ENCODE results near the gene ARHGEF4. TPM values are rescaled to one million over a fixed set of nuclear protein-coding genes. Genes with fewer than 3 reads are reported as not detected.

ARHGEF4 gene
- total RNA-seq, 1 donor from 2014 or later = 43.2 TPM

DNA sequence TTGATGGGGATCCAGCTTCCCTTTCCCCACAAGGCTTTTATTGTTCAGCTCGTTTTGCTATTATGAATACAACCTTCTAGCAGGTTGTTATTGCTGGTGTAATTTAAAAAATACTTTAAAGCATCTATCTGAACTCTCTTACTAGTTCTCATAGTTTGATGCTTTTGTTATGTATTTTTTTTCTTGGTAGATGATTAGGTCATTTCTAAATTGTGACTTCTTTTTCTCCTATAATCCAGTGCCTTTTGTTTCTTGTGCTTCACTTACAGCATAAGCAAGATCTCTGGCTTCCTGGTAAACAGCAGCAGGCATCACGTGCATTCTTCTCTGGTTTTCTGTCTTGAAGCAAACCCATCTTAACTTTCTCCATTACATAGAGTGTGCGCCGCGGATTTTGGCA, 160.5 kb downstream of the ARHGEF4 start:
- DNase-seq (ENCODE audit: low spot score in 2 of 2) (no peak), FAIRE-seq (no peak)

DNA sequence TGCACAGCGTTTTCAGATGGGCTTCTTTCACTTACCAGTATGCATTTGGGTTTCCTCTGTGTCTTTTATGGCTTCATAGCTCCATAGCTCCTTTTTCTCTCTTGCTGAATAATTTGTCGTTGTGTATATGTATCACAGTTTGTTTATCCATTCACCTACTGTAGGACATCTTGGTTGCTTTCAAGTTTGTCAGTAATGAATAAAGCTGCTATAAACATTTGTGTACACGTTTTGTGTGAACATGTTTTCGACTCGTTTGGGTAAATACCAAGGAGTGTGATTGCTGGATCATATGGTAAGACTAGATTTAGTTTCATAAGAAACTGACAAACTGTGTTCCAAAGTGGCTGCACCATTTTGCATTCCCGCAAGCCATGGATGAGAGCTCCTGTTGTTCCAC, 161.8 kb downstream of the ARHGEF4 start:
- no peak for FAIRE-seq
- no peak for DNase-seq (ENCODE audit: low spot score in 2 of 2)

DNA sequence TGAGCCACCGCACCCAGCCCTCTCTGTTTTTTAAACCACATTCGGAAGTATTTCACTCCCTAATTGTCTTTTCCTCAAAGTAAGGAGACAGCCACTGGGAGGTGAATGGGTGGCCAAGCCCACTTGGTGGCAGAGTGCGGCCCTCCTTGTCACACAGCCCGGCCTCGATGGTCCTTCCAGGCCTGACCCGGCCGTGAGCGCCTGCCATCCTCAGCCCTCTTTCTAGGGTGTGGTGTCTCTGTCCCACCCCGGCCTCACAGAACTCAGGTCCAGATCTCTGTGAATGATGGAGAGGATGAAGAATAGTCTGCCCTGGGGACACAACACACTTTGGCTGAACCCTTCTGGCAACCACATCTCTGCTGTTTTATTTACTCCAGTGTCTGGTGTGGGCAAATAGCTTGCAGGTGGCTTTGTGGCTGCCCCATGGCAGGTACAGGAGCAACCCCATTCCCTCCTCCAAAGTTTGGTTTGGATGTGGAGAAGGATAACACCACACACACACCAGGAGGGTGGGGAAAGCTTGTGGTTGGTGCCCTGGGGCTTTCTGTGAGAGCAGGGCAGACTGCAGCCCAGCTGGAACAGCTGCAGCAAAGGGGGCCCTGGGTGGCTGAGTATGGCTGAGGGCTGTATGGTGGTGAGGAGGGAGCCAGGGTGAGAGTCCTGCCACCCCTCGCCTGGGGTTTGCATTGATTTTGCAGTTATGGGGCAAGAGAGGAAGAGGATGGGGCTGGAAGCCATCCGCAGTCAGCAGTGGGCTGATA, 167.9 kb downstream of the ARHGEF4 start:
- DNase-seq (ENCODE audit: low spot score in 2 of 2) = no peak
- no peak for FAIRE-seq

DNA sequence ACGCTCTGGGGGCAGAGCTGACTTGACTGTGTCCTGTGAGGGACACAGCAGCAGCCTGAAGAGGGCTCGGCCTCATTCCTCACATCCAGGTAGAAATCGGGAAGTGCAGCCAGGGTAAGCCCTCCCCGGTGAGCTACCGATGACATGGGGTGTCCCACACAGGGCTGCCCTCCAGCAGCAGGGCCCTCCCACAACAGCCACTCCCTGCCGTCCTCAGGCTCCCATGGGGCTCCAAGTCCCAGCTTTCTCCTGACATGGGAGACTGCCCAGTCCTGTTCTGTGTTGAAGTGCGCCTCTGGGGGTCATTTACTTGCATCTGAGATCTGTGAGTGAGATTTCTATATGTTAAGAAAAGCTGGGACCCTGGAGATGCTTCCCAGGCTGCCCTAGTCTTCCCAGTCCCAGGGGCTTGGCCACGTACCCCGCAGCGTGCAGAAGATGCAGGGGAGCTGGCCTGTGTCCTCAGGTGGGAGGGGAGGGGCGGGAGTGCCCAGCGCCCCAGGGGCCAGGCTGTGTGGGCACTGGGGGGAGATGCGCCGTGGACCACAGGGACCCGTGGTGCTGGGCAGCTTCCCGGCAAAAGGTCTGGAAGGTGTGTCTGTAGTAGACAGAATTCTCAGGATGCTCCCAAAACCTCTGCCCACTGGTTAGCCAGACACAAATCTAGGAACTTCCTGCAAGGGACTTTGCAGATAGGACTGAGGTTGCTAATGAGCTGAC, 168.7 kb downstream of the ARHGEF4 start:
- DNase-seq (ENCODE audit: low spot score in 2 of 2) (no peak), FAIRE-seq (no peak)

DNA sequence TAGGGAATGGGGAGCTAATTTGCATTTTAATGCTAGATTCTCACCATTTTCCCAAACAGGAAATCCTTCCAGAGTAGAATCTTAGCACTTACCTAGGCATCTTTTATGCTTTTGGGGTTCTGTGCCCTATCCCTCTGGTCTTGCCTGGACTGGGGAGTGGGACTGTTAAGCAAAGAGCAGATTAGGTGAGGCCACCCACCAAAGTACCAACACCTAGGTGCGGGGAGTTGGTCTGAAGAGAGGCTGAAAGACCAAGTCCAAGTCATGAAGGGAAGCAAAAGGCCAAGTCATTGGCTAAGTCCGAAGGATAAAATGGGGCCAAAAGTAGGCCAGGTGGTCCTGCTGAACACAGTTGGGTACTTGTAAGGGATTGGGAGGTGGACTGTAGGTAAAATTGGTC, 169.8 kb downstream of the ARHGEF4 start:
- FAIRE-seq (no peak), DNase-seq (ENCODE audit: low spot score in 2 of 2) (no peak)

DNA sequence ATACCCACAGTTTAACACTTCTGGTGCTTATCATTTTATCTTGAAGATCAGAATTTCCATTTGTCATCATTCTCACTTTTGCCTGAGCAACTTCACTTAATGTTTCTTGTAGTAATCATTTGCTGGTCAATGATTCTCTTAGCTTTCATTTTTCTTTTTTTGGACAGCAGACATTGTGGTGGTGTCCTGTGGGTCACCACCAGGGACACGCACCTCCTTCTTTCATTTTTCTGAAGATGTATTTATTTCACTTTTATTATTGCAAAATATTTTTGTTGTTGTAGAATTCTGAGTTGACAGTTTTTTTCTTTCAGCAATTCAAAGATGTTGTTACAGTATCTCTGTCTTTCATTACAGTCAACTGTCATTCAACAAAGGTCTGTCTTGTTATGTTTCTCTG, 172.3 kb downstream of the ARHGEF4 start:
- DNase-seq (ENCODE audit: low spot score in 2 of 2) = no peak
- FAIRE-seq = no peak

DNA sequence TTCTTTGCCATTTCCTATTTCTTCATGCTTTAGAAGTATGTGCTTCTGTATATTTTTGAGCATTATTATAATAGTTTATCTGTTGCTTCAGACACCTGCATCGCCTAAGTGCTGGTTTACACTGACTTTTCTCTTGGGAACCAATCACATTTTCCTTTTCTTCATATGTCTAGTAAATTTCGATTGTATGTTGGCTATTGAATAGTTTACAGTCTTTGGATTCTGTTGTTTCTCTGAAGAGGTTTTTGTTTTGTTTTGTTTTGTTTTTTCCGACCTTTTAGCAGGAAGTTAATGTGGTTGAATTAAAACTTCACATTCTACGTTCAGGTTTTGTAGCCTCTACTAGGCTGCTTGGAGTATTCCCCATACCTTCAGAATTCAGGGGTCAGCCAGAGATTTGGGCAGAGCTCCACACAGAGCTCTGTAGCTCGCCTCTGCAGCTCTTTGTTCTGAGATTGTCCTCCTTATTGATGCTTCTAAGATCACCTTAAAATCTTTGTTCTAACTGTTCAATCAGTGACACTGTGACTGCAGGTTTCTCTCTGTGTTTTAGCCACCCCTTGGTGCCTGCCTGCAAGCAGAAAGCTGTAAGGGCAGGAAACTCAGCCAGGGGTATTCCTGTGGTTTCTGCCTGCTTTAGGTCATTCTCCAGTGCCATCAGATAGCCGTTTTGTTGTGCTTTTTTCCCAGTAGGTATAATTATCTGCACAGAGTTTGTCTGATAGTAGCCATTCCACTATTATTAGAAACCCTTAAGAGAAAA, 173.2 kb downstream of the ARHGEF4 start:
- FAIRE-seq (no peak), DNase-seq (ENCODE audit: low spot score in 2 of 2) (no peak)

DNA sequence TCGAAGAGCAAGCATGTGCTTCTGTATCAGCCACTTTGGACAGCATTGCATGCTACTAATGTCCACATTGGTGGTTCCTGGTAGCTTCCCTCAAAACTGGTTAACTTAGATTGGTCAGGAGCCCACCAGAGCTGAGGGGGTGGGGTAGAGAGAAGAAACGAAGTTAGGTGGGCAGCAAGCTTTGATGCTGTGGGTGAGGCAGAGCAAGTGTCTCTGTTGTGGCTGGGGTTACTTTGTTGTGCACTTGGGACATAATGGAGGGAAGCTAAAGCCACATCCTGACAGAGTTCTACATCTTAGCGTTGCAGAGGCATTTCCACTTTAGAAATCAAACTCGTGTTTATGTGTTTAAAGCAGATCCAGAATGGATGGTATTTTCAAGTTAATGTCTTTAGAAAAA, 173.9 kb downstream of the ARHGEF4 start:
- DNase-seq (ENCODE audit: low spot score in 2 of 2) (no peak), FAIRE-seq (no peak)

DNA sequence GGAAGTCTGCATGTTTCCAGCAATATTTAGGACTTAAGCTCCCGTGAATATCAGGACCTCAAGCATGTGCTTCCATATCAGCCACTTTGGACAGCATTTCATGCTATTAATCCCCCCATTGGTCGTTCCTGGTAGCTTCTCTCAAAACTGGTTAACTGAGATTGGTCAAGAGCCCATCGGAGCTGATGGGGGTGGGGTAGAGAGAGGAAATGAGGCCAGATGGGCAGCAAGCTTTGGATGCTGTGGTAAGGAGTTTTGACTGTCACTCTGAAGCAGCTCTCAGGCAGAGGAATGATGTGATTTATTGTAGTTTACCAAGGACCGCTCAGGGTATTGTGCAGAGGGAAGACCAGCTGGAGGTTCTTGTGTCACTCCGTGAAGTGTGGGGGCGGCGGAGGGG, 174.8 kb downstream of the ARHGEF4 start:
- DNase-seq (ENCODE audit: low spot score in 2 of 2) = no peak
- no peak for FAIRE-seq

DNA sequence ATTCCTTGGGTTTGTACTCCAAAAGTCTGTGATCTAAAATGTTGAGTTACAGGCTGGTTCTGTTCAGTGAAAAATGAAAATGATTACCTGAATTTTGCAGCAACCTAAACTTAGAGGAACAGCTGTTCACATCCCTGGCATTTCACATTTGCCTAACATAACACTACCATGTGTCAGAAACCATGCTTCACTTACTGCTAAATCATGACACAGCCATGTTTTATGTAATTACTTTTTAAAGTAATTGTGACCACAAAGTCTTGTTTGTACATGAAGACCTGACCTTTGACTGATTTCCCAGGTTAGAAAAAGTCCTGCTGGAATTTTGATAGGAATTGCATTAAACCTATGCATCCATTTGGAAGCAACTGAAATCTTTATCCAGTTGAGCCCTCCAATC, 177.4 kb downstream of the ARHGEF4 start:
- FAIRE-seq (no peak), DNase-seq (ENCODE audit: low spot score in 2 of 2) (no peak)

DNA sequence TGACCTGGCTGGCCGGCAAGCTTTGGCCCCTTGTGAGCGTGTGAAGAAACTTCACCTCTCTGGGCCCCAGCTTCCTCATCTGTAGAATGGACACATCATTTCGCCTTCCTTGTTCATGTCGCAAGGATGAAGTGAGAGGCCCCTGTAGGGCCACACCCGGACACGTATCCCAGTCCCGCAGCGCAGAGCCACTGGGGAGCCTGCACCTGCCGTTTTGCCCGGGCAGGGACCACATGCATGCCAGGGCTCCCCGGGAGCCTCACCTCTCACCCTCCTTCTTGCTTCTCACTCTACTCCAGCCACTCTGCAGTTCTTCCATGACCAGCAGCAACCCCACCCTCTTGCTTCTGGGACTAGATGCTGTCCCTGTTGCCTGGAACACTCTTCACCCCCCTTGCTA, 179.1 kb downstream of the ARHGEF4 start:
- no peak for FAIRE-seq
- DNase-seq (ENCODE audit: low spot score in 2 of 2) = no peak

DNA sequence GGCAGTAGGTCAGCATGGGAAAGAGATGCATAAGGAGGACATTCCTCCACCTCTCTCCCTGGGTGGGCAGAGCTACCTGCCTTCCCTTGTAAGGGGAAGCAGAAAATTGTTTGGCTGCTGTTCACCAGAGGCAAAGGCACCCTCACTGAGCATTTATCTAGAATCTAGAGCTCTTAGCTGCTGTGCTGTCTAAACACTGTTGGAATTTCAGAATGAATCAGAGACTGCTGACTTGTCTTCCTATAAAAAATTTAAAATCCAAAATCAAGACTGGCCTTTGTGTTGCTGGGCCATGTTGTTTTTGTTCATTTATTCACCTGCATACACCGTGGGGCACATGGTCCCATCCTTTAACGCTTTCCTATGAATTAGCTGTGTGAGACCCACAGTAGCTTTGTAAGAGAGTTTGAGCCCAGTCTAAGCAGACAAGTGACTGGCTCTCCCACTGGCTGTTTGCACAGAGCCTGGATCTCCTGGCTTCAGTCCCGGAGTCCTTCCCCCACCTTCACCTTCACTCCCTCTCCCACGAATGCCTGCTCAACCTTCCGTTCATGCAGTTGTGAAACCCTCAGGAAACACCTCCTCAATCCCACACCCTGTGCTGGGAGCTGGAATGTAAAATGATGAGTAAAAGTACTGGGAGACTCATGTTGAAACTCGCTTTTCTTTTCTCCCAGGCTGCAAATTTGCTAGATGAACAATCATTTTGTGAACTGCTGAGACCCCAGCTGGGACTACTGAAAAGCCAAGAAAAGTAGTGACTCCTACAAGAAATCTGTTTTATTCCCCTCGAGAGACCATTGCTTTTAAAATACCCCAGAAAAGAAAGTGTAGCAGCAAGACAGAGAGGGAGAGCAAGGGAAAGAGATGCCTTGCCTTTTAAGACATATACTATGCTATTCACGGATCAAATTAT, 180.4 kb downstream of the ARHGEF4 start:
- DNase-seq (ENCODE audit: low spot score in 2 of 2) (no peak), FAIRE-seq (no peak)

DNA sequence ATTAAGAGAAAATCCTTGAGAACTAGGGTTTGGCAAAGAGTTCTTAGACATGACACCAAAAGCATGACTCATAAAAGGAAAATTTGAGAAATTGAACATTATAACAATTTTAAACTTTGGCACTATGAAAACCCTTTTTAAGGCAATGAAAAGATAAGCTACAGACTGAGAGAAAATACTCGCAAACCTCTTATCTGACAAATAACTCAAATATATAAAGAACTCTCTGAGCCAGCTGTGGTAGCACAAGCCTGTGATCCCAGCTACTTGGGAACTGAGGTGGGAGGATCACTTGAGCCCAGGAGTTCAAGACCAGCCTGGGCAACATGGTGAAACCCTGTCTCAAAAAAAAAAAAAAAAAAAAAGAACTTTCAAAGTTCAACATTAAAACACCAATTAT, 186.0 kb downstream of the ARHGEF4 start:
- no peak for DNase-seq (ENCODE audit: low spot score in 2 of 2)
- FAIRE-seq = no peak

DNA sequence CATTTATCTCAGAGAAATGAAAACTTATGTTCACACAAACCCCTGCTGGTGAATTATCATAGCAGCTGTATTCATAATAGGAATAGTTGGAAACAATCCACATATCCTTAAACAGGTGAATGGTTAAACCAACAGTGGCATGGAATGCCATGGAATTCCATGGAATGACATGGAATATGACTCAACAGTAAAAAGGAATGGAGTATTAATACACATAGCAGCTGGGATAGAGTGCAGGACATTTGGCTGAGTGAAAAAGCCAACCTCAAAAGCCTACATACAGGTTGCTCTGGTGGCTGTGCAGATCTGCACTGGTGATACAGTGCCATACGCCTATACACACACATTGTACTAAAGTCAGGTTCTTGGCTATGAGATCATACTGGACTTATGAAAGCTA, 187.0 kb downstream of the ARHGEF4 start:
- DNase-seq (ENCODE audit: low spot score in 2 of 2) (no peak), FAIRE-seq (no peak)

DNA sequence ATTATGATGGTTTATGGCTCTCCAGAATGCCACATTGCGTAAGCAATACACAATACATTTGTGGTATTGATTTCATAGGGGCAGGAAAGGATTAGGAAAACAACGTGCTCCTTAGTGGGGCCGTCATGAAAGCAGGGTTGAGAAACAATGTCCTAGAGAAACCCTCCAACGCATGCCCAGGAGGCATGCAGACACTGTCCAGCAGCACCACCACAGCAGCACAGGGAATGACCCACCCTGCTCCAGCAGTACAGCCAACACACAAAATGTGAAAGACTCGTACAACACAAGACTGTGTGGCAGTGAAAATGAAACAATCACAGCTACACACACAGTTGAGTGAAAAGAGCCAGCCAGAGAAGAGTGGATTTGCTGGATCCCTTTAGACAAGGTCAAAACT, 190.2 kb downstream of the ARHGEF4 start:
- no peak for FAIRE-seq
- DNase-seq (ENCODE audit: low spot score in 2 of 2) = no peak

DNA sequence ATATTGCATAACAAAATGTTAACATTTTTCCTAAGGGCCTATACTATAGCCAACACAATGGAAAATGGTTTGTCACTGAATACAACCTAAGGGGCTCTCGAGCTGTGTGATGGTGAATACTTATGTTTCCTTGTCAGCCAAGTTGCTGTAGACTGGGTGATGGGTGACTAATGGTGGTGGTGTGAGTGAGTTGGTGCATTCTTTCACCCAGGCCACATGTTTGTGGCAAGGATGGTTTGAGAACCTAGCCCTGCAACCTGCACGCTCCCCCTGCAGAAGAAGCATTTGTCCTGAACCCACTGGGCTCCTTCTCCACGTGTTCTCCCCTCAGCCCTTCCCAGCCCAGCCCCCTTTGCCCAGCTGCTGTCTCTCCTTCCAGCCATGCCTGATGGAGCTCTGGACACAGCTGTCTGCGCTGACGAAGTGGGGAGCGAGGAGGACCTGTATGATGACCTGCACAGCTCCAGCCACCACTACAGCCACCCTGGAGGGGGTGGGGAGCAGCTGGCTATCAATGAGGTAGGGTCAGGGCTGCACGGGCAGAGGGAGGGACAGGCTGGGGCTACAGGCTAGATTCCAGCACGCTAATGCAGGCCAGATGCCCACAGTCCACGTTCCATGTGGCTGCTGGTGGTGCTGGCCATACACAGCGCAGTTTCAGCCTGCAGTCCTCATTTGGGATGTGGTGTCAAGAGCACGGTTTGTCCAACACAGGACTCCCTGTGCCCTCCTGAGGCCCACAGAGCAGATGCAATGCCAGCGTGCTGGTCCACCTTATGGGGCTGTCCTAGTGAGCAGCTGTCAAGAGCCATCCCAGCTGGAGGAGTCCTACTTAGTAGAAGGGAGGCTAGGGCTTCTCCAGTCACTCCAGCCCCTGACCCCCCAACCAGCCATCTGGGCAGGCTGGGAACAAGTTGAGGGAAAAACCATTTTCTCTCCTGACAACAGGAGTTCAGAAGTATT, 191.1 kb downstream of the ARHGEF4 start:
- DNase-seq (ENCODE audit: low spot score in 2 of 2) = no peak
- FAIRE-seq = no peak

DNA sequence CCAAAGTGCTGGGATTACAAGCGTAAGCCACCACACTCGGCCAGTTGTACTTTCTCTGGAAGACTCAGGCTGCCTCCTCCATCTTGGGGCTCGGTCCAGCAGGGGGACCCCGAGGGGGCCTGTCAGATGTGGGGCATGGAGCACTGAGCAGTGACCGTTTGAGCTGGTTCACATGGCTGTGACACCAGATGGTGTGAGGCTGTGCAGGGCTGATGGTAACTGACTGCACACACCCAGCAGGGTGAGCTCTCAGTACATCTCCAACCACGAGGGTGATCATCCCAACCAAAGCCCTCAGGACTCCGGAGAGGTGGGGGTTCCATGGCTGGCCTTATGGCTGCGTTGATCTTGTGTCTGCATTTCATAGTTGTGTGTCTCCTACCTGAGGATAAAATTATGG, 193.1 kb downstream of the ARHGEF4 start:
- DNase-seq (ENCODE audit: low spot score in 2 of 2) (no peak), FAIRE-seq (no peak)

DNA sequence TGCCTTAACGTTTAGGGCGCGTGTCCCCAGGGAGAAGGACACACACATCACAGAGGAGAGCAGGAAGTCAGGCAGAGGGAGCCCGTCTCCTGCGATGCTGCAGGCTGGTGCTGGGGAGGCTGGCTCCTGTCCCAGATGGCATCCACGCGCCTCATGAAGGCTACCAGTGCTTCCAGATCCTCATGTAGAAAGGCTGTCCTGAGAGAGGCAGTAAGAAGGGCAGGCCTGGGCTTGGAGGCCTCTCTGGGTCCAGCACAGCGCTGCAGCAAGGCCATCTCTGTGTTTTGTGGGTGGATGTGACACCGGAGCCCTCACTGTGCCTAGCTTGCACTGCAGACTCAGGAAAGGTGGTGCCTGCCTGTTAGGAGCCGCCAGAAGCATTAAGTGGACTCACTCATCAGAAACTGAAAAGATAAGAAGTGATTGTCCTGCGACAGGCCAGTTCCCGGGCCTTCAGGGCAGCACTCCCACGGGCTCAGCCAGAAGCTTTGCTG, 193.8 kb downstream of the ARHGEF4 start:
- DNase-seq (ENCODE audit: low spot score in 2 of 2) (peak in 1 of 2 donors; percentile 70), FAIRE-seq (no peak)

DNA sequence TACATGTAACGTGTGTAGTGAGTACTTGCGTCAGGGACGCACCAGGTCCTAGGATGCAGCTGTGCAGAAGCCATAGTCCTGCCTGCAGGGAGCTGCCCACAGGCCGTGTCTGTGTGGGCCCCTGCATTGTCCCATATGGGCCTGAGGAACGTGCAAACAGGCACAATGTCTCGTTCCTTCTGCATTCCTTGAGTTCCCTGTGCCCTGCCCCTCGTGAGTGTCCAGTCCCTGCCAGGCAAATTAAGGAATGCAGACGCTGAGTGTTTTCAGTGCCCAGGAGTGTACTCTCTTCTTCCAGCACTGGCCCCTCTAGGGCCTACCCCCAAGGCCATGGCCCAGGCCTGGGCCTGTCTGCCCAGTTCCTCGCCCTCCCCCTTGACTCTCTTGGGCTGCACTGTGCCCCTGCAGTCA, 194.7 kb downstream of the ARHGEF4 start:
- DNase-seq (ENCODE audit: low spot score in 2 of 2) (no peak), FAIRE-seq (no peak)

Measured in frontal cortex (tissue), 4 donors.